Skeletal muscle satellite cell (primary cell): ENCODE measurements around the gene FRYL.
"Not testable (repeated sequence)": the region's sequence is repeated elsewhere in the genome, so short reads cannot be mapped to it uniquely, and the experiment has no call there.

ENCODE experiments used
- H3K27me3 ChIP-seq: 2 replicates; pipeline ENCODE4 v1.7.0; 2013; ENCODE audit warnings: low read length; ENCODE audit not compliant: control insufficient read depth, insufficient read depth
- H3K36me3 ChIP-seq: 2 replicates; pipeline ENCODE4 v1.7.0; 2013; ENCODE audit warnings: mild to moderate bottlenecking, control low read depth, low read length; ENCODE audit not compliant: insufficient read depth
- H3K4me1 ChIP-seq: 2 replicates; pipeline ENCODE4 v1.7.0; 2013; ENCODE audit warnings: low read length; ENCODE audit not compliant: control insufficient read depth, insufficient read depth
- H3K4me2 ChIP-seq: 2 replicates; pipeline ENCODE4 v1.7.0; 2013; ENCODE audit warnings: mild to moderate bottlenecking, low read length
- H3K4me3 ChIP-seq: 2 replicates; pipeline ENCODE4 v1.7.0; 2013; ENCODE audit warnings: low read length
- H3K9ac ChIP-seq: 2 replicates; pipeline ENCODE4 v1.7.0; 2013; ENCODE audit warnings: mild to moderate bottlenecking, low read depth, low read length, moderate library complexity
- H3K9me3 ChIP-seq: replicated peaks from 2 replicates; pipeline ENCODE4 v1.7.0; 2013; ENCODE audit warnings: mild to moderate bottlenecking, control low read depth, low read length

The FRYL gene

DNA sequence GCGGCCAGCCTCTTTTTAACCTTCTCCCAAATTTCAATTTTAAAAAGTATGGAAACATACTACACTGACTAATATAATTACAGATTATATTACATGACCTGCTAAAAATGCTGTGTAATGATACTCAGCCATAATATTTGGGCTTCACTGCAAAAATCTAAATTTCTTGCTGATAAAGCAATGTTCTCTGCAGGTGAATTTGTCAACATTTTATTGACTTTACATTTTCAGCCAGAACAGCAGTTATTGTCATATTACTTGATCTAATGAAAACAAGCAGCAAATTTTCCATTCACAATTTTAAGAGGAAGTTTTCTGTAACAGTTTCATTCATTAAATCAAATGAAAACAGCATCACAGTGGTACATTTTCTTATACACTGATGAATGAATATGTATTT lies 91.1 kb downstream of the FRYL start:
- no peaks in the 10 kb centered on the region for H3K27me3 ChIP-seq
- no peak overlapping the region for H3K4me3 ChIP-seq
- no peaks in the 10 kb centered on the region for H3K36me3 ChIP-seq
- no peaks in the 10 kb centered on the region for H3K9me3 ChIP-seq
- no peak overlapping the region for H3K9ac ChIP-seq
- H3K4me1 ChIP-seq: peaks cover 6% of the 10 kb centered on the region
- no peak overlapping the region for H3K4me2 ChIP-seq

DNA sequence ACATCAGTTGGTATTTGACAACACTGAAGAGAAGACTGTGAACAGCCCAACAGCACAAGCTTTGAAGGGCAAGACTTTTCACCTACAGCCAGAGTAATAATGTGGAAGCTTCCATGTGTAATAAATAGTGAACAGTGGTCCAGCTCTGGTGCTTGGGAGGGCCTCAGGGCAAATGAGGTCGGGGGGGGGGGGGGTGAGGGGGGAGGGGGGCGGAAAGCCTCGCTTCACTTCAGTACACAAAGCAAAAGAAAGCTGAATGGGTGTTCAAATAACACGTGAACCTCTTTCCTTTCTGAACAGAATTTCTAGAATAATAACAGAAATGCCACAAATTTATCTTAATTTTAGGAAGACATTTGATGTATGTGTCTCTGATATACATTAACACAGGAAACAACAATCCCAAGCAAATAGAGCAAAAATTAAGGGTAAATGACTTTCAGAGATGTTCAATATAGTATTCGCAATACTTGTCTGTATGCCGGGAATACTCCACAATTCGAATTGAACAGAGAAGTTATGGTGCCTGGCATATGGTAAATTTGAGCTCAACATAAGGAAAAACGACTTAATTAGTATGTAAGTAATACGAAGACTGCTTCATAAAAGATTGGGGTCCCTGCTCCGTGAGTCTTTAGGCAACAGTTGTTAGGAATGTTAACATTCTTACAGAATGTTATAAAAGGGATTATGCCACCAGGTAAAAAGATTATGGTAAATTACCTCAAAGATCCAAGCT lies 92.6 kb downstream of the FRYL start:
- Histone ChIP-seq H3K9ac (no peak overlapping the region), H3K9me3 (no peaks in the 10 kb centered on the region), H3K27me3 (no peaks in the 10 kb centered on the region), H3K36me3 (no peaks in the 10 kb centered on the region), H3K4me2 (no peak overlapping the region), H3K4me1 (peaks cover 6% of the 10 kb centered on the region), H3K4me3 (no peak overlapping the region)

DNA sequence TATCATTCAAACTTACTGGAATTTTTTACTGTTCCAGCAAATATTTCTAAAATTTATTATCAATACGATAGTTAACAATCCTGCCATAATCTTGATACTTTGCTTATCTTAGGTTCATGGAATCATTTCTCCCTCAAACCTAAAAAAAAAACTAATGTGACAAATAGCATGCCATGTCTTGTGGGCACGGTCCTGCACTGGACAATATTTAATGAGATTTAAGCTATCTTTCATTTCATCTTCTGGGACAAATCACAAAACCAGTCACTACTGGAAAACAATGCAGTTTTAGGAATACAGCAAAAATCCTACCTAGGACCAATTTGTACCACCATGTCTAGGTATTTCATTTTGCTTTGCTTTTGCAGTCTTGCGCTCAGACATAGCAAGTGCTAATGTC lies 93.7 kb downstream of the FRYL start:
- H3K27me3 ChIP-seq: no peaks in the 10 kb centered on the region
- no peak overlapping the region for H3K9ac ChIP-seq
- H3K4me2 ChIP-seq: no peak overlapping the region
- H3K36me3 ChIP-seq: no peaks in the 10 kb centered on the region
- H3K9me3 ChIP-seq: no peaks in the 10 kb centered on the region
- H3K4me3 ChIP-seq: no peak overlapping the region
- peaks cover 10% of the 10 kb centered on the region for H3K4me1 ChIP-seq

DNA sequence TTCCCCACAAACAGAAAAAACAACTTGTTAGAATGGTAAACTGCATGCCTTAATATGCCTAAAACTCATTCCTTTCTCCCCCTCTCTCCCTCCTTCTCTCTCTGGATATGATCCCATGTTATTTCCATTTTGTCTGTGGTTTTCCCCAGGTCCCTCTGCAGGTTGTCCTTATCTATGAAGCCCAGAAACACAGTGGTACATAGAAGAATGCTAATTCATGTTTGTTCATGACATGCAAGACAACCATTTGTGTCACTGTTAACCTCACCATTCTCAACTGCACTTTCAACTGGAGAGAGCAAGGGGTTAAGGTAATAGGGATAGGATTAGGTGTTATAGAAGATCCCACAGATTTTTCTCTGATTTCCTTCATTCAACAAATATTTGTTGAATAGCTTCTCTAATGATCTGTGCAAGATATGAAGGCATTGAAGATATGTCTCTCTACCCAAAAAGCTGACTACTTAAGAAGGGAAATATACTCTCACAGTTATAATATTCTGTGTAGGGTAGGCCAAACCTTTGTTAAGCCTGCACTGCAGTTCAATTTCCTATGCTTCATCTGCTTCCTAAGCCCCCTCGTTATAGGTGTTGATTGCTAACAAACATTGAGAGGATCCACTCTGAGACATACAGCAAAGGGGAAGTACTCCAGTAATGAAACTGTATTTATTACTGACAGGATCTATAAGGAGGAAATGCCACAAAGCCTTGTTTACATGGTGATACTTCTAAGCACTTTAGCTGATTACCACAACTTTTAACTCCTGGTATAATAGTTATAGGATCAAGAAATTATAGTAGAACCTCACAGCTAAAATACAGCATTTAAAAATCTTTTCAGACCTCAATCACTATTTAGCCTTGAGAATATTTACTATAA lies 96.1 kb downstream of the FRYL start:
- Histone ChIP-seq H3K4me1 (peaks cover 9% of the 10 kb centered on the region), H3K27me3 (no peaks in the 10 kb centered on the region), H3K4me2 (no peak overlapping the region), H3K9ac (no peak overlapping the region), H3K36me3 (no peaks in the 10 kb centered on the region), H3K9me3 (no peaks in the 10 kb centered on the region), H3K4me3 (no peak overlapping the region)

DNA sequence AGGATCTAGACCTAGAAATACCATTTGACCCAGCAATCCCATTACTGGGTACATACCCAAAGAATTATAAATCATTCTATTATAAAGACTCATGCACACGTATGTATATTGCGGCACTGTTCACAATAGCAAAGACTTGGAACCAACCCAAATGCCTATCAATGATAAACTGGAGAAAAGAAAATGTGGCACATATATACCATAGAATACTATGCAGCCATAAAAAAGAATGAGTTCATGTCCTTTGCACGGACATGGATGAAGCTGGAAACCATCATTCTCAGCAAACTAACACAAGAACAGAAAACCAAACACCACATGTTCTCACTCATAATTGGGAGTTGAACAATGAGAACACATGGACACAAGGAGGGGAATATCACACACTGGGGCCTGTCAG lies 97.2 kb downstream of the FRYL start:
- not testable (repeated sequence) for H3K4me2 ChIP-seq, H3K9me3 ChIP-seq, H3K4me3 ChIP-seq, H3K36me3 ChIP-seq, H3K9ac ChIP-seq, H3K27me3 ChIP-seq, H3K4me1 ChIP-seq

DNA sequence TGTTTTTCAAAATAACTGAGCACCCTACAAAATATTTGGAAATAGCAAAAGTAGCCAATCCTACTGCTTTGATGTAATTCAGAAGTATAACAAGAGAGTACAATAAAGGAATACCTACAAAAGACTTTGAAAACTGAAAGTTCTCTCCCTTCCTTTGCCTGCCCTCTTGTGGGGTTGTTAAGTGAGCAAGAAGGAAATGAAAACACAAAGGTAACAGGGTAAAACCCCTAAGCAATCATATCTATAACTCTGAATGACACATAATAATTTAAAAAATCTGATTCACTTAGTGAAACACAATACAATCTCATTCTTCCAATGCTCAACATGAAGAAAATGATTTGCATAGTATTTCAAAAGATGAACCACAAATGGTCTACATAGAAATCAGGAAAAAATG lies 98.2 kb downstream of the FRYL start:
- H3K4me2 ChIP-seq: no peak overlapping the region
- H3K4me3 ChIP-seq: no peak overlapping the region
- H3K9me3 ChIP-seq: no peaks in the 10 kb centered on the region
- peaks cover 4% of the 10 kb centered on the region for H3K4me1 ChIP-seq
- no peaks in the 10 kb centered on the region for H3K36me3 ChIP-seq
- no peaks in the 10 kb centered on the region for H3K27me3 ChIP-seq
- H3K9ac ChIP-seq: peak overlapping the region; percentile 1

DNA sequence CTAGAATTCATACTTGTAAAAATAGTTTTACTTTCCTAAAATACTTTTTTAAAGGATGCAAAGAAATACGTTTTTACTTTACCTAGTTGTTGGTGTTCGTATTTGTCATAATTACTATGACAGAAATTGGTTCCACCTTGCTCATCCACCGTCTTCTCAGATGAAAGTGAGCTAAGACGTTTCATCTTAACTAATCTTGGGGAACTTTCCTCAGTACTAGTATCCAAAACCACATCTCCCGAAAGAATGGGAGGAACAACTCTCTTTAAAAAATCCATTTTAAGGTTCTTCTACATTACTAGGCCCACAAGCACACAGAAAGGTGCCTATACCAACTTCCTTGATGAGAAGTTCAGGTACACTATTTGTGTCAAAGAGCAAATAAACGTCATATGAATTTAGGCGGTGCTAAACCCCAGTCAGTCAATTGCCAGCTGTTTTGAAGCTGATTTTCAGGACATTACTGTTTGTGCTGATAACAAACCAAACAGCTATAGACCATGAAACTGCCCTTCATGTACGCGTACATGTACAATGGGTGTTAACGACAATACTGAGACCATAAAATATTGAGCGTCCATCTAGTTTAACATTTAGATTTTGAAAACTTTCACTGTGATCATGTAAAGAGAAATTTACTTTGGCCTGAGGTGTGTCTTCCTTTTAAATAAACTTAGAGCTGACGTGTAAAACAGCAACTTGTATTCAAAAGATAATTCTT lies 99.1 kb downstream of the FRYL start:
- H3K9ac ChIP-seq: no peak overlapping the region

DNA sequence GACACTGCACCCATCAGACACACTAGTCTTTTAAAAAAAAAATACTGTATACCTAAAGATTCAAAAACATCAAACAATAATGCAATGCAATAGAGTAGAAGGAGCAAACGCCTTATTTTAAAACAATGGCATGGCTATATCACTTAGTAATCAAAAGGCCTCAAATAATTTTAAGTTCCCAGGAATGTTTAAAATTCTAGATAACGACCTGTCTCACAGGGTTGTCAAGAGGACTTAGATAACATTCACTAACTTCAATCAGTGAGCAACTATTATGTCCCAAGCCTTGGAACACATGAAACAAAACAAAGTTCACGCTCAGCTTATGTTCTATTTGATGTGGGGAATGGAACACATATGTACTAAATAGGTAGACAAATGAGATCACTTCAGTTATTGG lies 106.5 kb downstream of the FRYL start:
- no peaks in the 10 kb centered on the region for H3K36me3 ChIP-seq
- no peak overlapping the region for H3K9ac ChIP-seq
- H3K9me3 ChIP-seq: no peaks in the 10 kb centered on the region
- no peaks in the 10 kb centered on the region for H3K4me1 ChIP-seq
- H3K27me3 ChIP-seq: no peaks in the 10 kb centered on the region
- no peak overlapping the region for H3K4me2 ChIP-seq
- H3K4me3 ChIP-seq: no peak overlapping the region

More for the DNA sequence above, 99.1 kb downstream of the FRYL start:
- no peak overlapping the region for H3K4me3 ChIP-seq
- H3K4me2 ChIP-seq: no peak overlapping the region
- H3K27me3 ChIP-seq: no peaks in the 10 kb centered on the region
- peaks cover 4% of the 10 kb centered on the region for H3K4me1 ChIP-seq
- no peaks in the 10 kb centered on the region for H3K36me3 ChIP-seq
- H3K9me3 ChIP-seq: no peaks in the 10 kb centered on the region

DNA sequence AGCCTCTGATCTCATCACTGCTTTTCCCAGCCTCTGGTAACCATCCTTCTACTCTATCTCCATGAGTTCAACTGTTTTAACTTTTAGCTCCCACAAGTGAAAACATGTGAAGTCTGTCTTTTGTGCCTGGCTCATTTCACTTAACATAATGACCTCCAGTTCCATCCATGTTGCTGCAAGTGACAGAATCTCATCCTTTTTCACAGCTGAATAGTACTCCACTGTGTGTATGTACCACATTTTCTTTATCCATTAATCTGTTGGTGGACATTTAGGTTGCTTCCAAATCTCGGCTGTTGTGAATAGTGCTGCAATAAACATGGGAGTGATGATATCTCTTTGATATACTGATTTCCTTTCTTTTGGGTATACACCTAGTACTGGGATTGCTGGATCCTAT lies 109.5 kb downstream of the FRYL start:
- no peaks in the 10 kb centered on the region for H3K9me3 ChIP-seq
- no peak overlapping the region for H3K9ac ChIP-seq
- H3K4me3 ChIP-seq: no peak overlapping the region
- H3K4me2 ChIP-seq: no peak overlapping the region
- H3K27me3 ChIP-seq: no peaks in the 10 kb centered on the region
- peaks cover 4% of the 10 kb centered on the region for H3K4me1 ChIP-seq
- H3K36me3 ChIP-seq: no peaks in the 10 kb centered on the region

DNA sequence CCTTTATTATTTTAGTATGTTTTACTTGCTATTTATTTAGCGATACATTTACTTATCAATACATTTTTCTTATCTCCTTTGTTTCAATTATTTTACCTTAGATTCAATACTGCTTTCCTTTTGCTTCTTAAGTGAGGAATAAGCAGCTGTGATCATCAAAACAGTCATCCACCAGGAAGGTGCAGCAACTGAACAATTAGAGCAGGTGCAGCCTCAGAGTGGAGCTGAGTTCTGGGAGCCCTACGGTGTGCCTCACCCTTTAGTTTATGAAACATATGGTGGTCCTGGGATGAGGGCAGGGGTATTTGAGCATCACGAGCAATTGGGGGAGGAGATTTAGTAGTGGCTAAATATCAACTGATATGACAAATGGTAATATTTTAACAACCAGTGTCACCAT lies 111.0 kb downstream of the FRYL start:
- Histone ChIP-seq H3K4me2 (no peak overlapping the region), H3K4me3 (no peak overlapping the region), H3K4me1 (peaks cover 8% of the 10 kb centered on the region), H3K36me3 (no peaks in the 10 kb centered on the region), H3K9ac (no peak overlapping the region), H3K27me3 (no peaks in the 10 kb centered on the region), H3K9me3 (no peaks in the 10 kb centered on the region)

DNA sequence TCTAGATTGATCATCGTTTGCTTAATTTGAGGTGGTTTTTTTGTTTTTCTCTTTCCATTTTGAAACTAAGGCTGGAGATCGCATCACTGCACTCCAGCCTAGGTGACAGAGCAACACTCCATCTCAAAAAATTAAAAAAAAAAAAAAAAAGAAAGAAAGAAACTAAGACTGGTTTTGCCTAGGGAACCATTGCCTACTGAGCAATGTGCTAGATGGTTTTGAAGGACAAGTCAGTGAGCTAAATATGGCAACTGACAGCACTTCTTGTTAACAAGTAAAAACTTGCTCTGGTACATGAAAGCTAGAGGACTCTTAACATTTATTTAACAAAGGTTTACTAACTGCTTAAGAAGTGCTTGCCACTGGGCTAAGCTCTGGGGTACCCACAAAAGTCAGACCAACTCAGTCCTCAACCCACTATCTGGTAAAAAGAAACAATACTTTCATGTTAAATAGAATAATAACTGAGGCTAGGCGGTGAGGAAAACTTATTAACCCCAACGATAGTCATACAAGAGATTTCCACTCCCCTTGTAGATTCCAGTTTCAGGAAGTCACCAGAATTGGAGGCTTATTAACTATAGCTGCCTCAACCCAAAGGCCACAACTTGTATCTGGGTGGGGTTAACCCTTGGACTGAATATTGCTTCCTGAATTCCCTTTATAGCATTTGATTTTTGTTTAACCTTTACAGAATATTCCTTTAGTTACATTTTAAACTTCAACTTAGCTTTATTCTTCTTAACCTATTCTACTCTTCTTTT lies 111.6 kb downstream of the FRYL start:
- Histone ChIP-seq H3K36me3 (no peaks in the 10 kb centered on the region), H3K4me2 (no peak overlapping the region), H3K9me3 (no peaks in the 10 kb centered on the region)

More for the DNA sequence above, 111.6 kb downstream of the FRYL start:
- Histone ChIP-seq H3K4me1 (peaks cover 8% of the 10 kb centered on the region), H3K9ac (no peak overlapping the region), H3K27me3 (no peaks in the 10 kb centered on the region), H3K4me3 (no peak overlapping the region)
